Stimulated activated naive B cell treated with anti-CD40 and anti-IgM and Interleukin-4, amounts not matched to agents 10 μg/mL and 1 μg/mL and 100 μg/mL, for 72 hours (primary cell): ENCODE measurements around the gene PDIA5.

ENCODE experiments used
- ATAC-seq, 2 donors: fragments of 150-1000 bp; cut with Tn5 transposase; replicated peaks; 2 replicates each; pipeline ENCODE4 v1.10.0; 2021; ENCODE audit warnings: moderate library complexity in 1 of 2
- DNase-seq: peaks from one replicate; pipeline ENCODE4 v3.0.0; 2021
- H3K27ac Mint-ChIP-seq: one replicate; pipeline ENCODE4 v1.8.0; 2022; ENCODE audit warnings: mild to moderate bottlenecking, mixed read lengths
- H3K27me3 Mint-ChIP-seq, 2 donors: one replicate each; pipeline ENCODE4 v1.8.0; 2022; ENCODE audit warnings: mixed read lengths in 2 of 2
- H3K36me3 Mint-ChIP-seq, 2 donors: one replicate each; pipeline ENCODE4 v1.8.0; 2022; ENCODE audit warnings: mixed read lengths in 2 of 2, mild to moderate bottlenecking in 1 of 2
- H3K4me1 Mint-ChIP-seq, 2 donors: one replicate each; pipeline ENCODE4 v1.8.0; 2022; ENCODE audit warnings: mixed read lengths in 2 of 2, mild to moderate bottlenecking in 1 of 2
- H3K4me3 Mint-ChIP-seq, 2 donors: one replicate each; pipeline ENCODE4 v1.8.0; 2022; ENCODE audit warnings: mild to moderate bottlenecking in 2 of 2, mixed read lengths in 2 of 2, moderate library complexity in 1 of 2
- H3K9me3 Mint-ChIP-seq, 2 donors: one replicate each; pipeline ENCODE4 v1.8.0; 2022; ENCODE audit warnings: mixed read lengths in 2 of 2, mild to moderate bottlenecking in 1 of 2

PDIA5 gene

DNA sequence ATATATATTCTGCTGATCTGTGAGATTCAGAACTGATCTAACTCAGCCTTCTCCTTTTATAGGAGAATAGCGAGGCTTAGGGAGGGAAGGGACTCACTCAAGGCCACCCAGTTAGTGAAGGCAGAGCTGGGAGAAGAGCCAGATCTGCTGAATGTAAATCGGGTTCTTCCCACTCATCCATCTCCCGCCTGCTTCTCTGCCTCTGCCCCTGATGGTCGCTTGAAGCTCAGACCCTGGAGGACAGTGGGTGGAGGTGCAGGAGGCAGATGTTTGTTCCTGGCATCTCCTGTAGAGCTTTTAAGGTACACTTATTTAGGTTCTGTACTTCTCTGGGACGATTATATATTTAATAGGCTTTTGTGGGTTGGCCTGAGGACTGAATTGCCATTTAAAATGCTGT is 4.3 kb downstream of the PDIA5 start:
- DNase-seq = no peak
- H3K4me3 Mint-ChIP-seq = no peak overlapping the region
- ATAC-seq = no peak
- peaks cover 29 to 32% of the 10 kb centered on the region in 2 donors for H3K4me1 Mint-ChIP-seq
- H3K9me3 Mint-ChIP-seq = no peaks in the 10 kb centered on the region
- H3K36me3 Mint-ChIP-seq = peaks cover 10 to 13% of the 10 kb centered on the region in 2 donors
- H3K27ac Mint-ChIP-seq = no peak overlapping the region
- peaks cover 0 to 8% of the 10 kb centered on the region in 2 donors for H3K27me3 Mint-ChIP-seq

DNA sequence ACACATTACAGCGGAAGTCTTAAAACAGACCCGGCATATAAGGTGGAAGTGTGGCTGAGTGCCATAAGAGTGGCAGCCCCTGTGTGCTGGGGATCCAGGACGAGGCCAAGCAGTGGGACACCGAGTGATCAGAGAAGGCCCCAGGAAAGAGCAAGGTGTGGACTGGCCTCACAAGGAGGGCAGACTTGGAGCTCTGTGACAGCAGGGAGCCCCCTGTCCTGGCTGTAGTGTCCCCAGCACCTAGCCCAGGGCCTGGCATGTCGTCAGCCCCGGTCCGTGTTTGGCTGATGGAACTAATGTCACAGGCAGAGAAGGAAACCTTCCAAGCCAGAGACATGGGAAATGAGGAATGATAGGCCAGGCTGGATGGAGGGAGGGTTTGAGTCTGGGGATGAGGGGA is 4.8 kb downstream of the PDIA5 start:
- H3K27ac Mint-ChIP-seq = no peak overlapping the region
- peaks cover 10 to 13% of the 10 kb centered on the region in 2 donors for H3K36me3 Mint-ChIP-seq
- DNase-seq (no peak), ATAC-seq (no peak)
- H3K4me3 Mint-ChIP-seq = no peak overlapping the region
- no peaks in the 10 kb centered on the region for H3K9me3 Mint-ChIP-seq
- peaks cover 0 to 7% of the 10 kb centered on the region in 2 donors for H3K27me3 Mint-ChIP-seq
- peaks cover 30% of the 10 kb centered on the region in 2 donors for H3K4me1 Mint-ChIP-seq

DNA sequence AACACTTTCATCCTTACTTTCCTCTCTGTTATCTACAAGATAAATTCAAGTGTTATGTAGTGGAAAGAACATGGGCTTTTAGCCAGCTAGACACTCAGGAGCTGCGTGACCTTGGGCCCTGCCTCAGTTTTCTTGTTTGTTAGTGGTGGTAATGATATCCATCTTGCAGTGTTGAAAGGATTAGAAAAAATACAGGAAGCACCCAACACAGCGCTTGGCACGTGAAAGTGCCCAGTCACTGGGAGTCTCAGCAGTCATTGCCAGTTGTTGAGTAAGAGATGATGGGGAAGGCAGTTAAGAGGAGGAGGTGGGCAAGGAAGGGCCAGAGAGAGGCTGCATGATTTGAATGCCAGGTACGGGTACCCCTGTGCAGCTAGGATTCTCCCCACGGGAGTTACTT is 5.3 kb downstream of the PDIA5 start:
- no peak overlapping the region for H3K27ac Mint-ChIP-seq
- H3K27me3 Mint-ChIP-seq = peaks cover 0 to 4% of the 10 kb centered on the region in 2 donors
- no peak for DNase-seq
- ATAC-seq = no peak
- H3K9me3 Mint-ChIP-seq = no peaks in the 10 kb centered on the region
- H3K4me1 Mint-ChIP-seq = peaks cover 26 to 28% of the 10 kb centered on the region in 2 donors
- no peak overlapping the region for H3K4me3 Mint-ChIP-seq
- peaks cover 10 to 13% of the 10 kb centered on the region in 2 donors for H3K36me3 Mint-ChIP-seq

DNA sequence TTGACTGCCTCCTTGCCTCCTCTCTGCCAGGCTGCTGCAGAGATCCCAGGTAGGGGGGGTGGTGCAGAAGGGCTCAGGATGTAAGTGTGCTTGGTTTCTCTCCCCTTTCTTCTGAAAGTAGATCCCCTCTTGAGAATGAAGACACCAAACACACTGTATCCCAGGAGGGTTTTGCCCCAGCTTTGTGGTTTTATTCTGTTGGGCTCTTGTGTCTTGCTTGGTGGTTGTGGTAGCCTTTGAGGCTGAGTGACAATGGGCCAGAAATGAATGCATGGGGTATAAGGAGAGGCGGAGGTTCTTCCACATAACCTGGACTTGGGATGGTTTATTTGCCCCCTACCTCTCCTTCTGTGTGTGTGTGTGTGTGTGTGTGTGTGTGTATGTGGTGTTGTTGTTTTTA is 5.7 kb downstream of the PDIA5 start:
- Mint-ChIP-seq H3K36me3 (peaks cover 10 to 13% of the 10 kb centered on the region in 2 donors), H3K4me1 (peaks cover 25 to 28% of the 10 kb centered on the region in 2 donors), H3K9me3 (no peaks in the 10 kb centered on the region), H3K4me3 (no peak overlapping the region), H3K27ac (no peak overlapping the region), H3K27me3 (peaks cover 0 to 4% of the 10 kb centered on the region in 2 donors)
- ATAC-seq = no peak
- no peak for DNase-seq

DNA sequence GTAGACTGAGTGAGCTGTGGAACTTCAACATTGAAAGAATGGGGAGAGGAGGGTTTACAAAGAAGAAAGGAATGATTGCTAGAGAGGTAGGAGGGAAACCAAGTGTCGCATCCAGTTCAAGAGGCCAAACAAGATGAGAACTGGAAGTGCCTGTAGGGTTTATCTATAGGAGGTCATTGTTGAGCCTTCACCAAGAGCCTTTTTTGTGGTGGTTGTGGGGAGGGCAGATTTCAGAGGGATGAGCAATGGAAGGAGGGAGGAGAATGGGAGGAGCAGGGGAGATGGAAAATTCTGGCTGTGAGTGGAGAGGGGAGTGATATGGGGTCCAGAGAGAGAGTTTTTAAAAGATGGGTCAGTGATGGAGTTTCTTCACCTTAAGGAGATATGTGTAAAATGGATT is 8.5 kb downstream of the PDIA5 start:
- Mint-ChIP-seq H3K27me3 (no peaks in the 10 kb centered on the region), H3K9me3 (no peaks in the 10 kb centered on the region), H3K4me3 (no peak overlapping the region), H3K27ac (no peak overlapping the region), H3K36me3 (peaks cover 12 to 13% of the 10 kb centered on the region in 2 donors), H3K4me1 (peaks cover 11 to 21% of the 10 kb centered on the region in 2 donors)
- DNase-seq (no peak), ATAC-seq (no peak)

DNA sequence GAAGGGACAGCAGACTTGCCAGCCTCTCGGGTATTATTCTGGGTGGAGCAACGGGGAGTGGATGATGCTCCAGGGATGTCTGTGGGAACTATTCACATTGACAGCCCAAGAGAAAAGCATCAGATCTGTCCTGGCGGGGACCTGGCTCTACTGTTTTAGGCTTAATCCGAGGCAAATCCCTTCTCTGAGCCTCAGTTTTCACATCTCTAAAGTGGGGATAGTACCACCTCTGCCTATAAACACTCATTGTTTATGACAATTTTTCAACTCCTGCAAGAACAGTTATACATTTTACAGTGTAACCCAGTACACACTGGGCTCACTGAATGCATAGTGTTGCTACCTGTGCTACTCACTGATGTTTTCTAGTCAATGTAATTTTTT is 9.3 kb downstream of the PDIA5 start:
- no peaks in the 10 kb centered on the region for H3K9me3 Mint-ChIP-seq
- no peak overlapping the region for H3K27ac Mint-ChIP-seq
- H3K36me3 Mint-ChIP-seq = peaks cover 10 to 16% of the 10 kb centered on the region in 2 donors
- ATAC-seq = no peak
- H3K27me3 Mint-ChIP-seq = no peaks in the 10 kb centered on the region
- H3K4me3 Mint-ChIP-seq = no peak overlapping the region
- DNase-seq = no peak
- H3K4me1 Mint-ChIP-seq = peaks cover 11 to 21% of the 10 kb centered on the region in 2 donors

DNA sequence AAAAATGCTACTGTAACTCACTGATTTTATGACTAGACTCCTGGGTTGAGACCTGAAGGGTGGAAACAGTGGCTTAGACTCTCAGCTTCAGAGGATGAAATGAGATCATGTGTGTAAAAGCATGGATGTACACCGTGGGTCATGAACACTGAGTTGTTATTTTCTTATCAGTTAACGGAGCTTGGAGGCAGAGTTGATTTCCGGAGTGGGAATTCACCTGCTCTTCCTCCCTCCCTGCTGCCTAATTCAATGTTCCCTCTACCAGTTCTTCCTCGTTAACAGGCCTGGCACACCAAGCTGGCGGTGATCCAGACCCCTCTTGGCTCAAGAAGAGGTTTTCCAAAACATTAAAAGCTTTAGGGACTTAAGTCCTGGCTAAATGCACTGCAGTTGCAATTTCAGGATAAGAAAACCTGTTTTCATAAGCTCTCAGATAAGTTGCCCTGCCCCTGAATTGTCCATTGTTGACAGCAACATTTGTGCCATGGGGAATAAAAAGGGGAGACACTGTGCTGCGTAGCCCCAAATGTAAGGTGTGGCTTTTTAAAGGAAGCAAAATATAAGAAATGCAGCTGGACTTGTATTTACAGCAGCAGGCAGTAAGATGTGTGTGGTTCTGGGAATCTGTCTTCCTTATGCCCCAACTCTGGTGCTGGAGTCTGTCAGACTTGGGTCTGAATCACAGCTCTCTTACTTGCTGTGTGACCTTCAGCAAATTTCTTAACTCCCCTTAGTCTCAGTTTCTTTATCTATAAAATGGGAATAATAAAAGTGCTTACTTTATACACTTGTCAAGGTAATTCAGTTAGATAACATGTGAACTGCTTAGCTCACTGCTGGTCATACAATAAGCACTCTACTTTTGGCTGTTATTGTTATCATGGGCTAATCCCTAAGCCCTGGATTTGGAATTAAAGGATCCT is 9.9 kb downstream of the PDIA5 start:
- Mint-ChIP-seq H3K36me3 (peaks cover 10 to 17% of the 10 kb centered on the region in 2 donors), H3K9me3 (no peaks in the 10 kb centered on the region), H3K27me3 (no peaks in the 10 kb centered on the region), H3K4me3 (no peak overlapping the region), H3K27ac (no peak overlapping the region), H3K4me1 (peaks cover 17 to 24% of the 10 kb centered on the region in 2 donors)
- no peak for ATAC-seq
- no peak for DNase-seq

DNA sequence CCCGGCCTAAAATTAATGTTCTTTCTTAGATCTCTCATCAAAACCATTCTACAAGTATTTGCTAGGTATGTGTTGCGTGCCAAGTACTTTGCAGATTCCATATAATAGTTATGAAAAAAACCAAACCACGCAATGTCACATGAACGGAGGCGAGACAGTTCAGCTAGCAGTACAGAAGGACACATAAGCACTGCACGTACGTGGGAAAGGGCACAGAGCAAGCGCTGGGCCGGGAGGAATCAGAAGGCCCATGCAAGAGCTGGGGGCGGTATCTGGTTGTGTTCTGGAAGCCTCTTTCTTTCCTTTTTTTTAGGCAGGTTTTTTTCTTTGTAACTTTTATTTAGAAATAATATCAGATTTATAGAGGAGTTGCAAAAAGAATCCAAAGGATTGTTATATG is 11.3 kb downstream of the PDIA5 start:
- Mint-ChIP-seq H3K27me3 (no peaks in the 10 kb centered on the region), H3K36me3 (peaks cover 7 to 13% of the 10 kb centered on the region in 2 donors), H3K4me1 (peaks cover 20 to 28% of the 10 kb centered on the region in 2 donors), H3K4me3 (no peak overlapping the region), H3K9me3 (no peaks in the 10 kb centered on the region), H3K27ac (no peak overlapping the region)
- no peak for DNase-seq
- ATAC-seq = no peak

DNA sequence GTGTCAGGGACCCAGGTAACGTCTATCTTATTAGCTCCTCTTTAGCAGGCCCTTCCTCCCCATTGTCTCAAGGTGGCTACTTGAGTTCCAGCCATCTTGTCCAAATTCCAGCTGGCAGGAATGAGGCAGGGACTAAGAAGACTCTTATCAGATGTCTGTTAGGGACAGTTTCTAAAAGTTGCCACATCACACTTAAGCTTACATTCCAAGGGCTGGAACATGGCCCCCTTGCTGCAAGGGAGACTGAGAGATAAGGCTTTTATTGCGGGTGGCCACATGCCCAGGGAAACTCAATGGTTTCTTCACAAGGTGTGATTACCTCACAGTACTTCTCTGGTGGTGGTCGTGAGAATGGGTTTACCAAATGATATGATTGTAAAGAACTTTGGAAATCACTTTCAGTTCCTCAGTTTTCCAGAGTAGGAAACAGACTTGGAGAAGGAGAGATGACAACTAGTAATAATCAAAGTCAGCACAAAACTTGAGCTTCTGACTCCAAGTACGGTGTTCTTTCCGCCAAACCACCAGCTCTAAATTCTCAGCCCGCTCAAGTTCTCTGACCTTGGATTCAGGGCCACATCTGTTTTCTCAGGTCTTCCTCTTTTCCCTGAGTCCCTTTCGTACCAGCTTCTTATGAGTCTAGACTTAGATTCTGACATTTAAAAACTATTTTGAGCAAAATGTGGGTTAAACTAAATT is 14.2 kb downstream of the PDIA5 start:
- no peak for DNase-seq
- Mint-ChIP-seq H3K4me1 (peaks cover 42 to 47% of the 10 kb centered on the region in 2 donors), H3K27ac (no peak overlapping the region), H3K27me3 (no peaks in the 10 kb centered on the region), H3K9me3 (no peaks in the 10 kb centered on the region), H3K36me3 (peaks cover 4 to 12% of the 10 kb centered on the region in 2 donors), H3K4me3 (no peak overlapping the region)
- no peak for ATAC-seq

DNA sequence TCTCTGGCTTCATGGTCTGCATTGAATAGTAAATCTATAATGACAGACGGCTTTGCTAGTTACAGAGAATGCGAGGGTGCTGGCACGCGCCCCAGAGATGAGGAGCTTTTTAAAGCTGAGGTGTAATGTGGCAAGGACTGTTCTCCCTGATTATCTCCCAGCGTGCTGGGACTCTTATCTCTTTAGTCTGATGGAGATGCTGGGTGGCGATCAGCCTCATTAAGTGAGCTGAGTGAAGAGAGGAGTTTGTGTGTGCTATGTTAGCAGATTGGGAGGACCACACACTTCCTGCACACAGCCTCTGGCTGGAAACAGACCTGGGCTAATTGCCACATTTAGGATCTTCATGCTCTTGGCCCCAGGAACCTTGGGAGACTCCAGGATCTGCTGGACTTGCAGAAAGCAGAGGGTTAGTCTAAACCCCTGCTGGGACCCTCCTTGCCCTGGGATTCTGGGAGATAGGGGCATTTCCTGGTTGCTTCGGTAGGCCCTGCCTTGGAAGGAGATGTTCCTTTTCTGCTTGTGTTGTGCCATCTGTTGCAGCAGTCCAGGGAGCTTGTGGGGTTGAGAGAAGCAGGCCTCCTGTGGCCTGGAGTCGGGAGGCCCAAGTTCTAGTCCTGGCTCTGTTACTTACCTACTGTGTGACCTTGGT is 15.0 kb downstream of the PDIA5 start:
- Mint-ChIP-seq H3K9me3 (no peaks in the 10 kb centered on the region), H3K4me1 (peaks cover 40 to 47% of the 10 kb centered on the region in 2 donors), H3K4me3 (peak overlapping the region in 1 of 2 donors; percentile 12), H3K36me3 (peaks cover 4 to 12% of the 10 kb centered on the region in 2 donors), H3K27me3 (no peaks in the 10 kb centered on the region), H3K27ac (peak overlapping the region; percentile 70)
- ATAC-seq = peak in 1 of 2 donors; percentile 30
- DNase-seq = no peak

DNA sequence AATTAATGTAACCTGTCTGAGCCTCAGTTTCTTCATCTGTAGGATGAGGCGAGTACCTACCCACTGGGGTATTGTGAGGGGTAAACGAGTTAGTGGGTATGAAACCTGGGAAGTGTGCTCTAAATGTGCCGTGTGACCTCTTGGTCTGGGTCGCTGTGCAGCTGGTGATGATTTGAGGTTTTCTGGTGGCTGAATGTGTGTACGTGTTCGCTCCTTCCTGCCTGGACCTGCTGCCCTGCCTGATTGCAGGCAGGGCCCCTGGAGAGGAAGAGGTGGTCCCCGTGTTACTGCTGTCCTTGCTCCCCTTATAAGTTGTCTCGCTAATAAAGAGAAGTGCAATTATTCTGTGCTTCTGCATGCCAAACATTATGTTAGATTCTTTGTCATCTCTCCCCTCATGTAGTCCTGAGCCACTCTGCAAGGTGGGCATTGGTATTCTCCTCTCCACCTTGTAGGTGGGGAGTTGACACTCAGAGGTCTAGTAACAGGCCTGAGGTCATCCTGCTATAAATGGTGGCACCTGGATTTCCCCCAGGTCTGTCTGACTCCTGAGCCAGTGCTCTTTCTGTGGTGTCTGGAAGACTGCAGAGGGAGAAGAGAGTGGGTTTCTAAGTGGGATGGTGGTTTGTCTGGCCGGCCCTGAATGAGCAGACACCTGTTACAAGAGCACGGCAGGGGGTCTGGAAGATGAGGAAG is 15.7 kb downstream of the PDIA5 start:
- DNase-seq (no peak), ATAC-seq (peak; percentile 76 to 85)
- peak overlapping the region in 1 of 2 donors; percentile 4 for H3K4me3 Mint-ChIP-seq
- peaks cover 40 to 47% of the 10 kb centered on the region in 2 donors for H3K4me1 Mint-ChIP-seq
- no peaks in the 10 kb centered on the region for H3K9me3 Mint-ChIP-seq
- peak overlapping the region; percentile 70 for H3K27ac Mint-ChIP-seq
- no peaks in the 10 kb centered on the region for H3K27me3 Mint-ChIP-seq
- peaks cover 5 to 12% of the 10 kb centered on the region in 2 donors for H3K36me3 Mint-ChIP-seq

DNA sequence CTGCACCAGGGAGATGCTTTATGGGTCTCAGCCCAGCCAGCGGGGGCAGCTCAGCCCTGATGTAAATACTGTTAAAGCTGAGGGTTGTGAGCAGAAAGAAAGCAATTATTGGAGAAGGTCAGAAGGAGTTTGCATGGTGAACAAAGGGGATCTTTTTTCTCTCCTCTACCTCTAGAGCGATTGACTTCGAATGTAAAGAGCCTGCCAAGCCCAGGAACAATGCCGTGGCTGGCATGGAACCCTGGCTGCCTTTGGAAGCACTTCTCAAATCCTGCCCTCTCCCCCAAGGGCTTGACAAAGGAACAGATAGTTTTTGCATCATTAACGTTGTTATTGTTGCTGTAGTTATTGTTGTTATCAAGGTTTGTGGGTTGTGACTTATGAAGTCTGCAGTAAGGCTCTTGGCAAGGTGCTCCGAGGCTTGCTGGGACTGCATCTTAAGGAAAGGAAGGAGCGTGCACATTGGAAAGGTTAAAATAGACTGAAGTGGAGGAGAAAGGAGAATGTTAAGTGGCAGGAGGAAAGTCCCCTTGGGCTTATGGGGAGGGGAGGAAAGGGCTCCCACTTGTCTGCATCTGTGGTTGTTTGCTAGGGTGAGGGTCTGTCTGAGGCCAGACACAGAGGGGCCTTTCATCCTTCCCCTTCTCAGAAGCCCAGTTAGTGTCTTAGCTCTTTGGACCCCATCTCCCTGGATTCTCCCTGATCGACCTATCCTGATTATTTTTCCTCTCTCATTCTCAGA is 16.7 kb downstream of the PDIA5 start:
- Mint-ChIP-seq H3K9me3 (no peaks in the 10 kb centered on the region), H3K4me3 (no peak overlapping the region), H3K36me3 (peaks cover 3 to 12% of the 10 kb centered on the region in 2 donors), H3K27ac (no peak overlapping the region), H3K27me3 (no peaks in the 10 kb centered on the region), H3K4me1 (peaks cover 40 to 47% of the 10 kb centered on the region in 2 donors)
- DNase-seq = no peak
- no peak for ATAC-seq

DNA sequence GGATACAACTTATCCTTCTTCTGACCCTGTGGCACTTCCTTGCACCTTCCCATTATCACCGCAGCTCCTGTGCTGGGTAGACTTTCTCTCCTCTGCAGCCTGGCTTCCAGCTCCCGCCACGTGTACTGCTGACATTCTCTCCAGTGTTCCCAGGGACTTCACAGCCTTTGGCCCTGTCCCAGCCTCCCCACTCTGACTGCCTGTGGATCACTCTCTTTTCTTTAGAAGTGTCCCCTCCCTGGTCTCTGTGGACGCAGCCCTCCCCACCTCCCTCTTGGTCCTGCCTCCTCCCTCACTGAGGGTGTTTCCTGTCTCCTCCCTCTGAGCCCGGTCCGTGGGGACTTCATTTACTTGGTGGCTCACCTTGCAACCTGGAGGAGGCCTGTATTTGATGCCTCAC is 17.4 kb downstream of the PDIA5 start:
- ATAC-seq (no peak), DNase-seq (no peak)
- no peaks in the 10 kb centered on the region for H3K27me3 Mint-ChIP-seq
- peaks cover 40 to 47% of the 10 kb centered on the region in 2 donors for H3K4me1 Mint-ChIP-seq
- H3K4me3 Mint-ChIP-seq = no peak overlapping the region
- H3K36me3 Mint-ChIP-seq = peaks cover 4 to 17% of the 10 kb centered on the region in 2 donors
- H3K27ac Mint-ChIP-seq = no peak overlapping the region
- H3K9me3 Mint-ChIP-seq = no peaks in the 10 kb centered on the region
